ENCODE results near the gene HDHD3. TPM values are rescaled to one million over a fixed set of nuclear protein-coding genes. Genes with fewer than 3 reads are reported as not detected.

HDHD3 gene
- total and polyA plus RNA-seq, 8 donors: 18.8 to 80.6 (median 27.4) TPM

DNA sequence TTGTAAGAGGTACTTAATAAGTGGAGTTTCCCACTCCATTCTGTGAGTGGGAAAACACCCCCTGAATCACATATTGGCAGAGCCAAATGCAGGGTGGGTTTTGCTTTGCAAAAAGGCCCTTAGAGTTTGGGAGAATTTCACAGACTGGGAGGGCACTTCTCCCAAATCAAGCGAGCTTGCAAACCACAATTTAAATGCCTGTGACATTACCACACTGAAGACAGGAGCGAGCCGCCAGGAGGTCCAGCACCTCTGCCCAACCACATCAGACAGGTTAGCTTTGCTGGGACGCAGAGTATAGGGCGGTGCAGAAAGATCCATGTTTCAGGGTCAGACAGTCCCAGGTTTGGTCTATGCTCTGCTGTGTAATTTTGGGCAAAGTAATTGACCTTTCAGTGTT, 22.0 kb upstream of the HDHD3 start:
- no peak for ATAC-seq

DNA sequence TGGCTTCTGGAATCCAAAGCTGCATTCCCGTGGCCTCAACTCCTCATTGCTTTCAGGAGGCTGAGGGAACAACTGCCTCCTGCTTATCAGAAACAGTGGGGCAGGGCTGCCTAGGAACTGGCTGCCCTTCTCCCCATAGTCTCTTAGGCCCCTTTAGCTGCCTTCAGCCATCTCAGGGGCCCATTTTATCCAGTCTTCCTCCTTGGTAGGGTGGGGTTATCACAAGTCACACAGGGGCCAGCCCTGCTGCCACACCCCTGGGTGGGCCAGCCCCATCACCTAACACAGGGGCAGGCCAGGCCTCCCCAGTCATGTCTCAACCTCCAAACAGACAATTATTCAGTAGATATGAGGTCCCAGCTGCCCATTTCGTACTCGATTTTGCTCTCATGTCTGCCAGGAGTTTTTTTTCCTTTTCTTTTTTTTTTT, 20.4 kb upstream of the HDHD3 start:
- Histone ChIP-seq H3K9me3 (no peaks in the 10 kb centered on the region), H3K27ac (peak overlapping the region in 2 of 4 donors; percentile 26 to 78), H3K27me3 (no peaks in the 10 kb centered on the region), H3K4me1 (peaks cover 34 to 44% (median 39%) of the 10 kb centered on the region in 3 donors), H3K4me3 (no peak overlapping the region), H3K36me3 (peaks cover 0 to 3% (median 0%) of the 10 kb centered on the region in 3 donors)
- TF ChIP-seq, protein P1, sequence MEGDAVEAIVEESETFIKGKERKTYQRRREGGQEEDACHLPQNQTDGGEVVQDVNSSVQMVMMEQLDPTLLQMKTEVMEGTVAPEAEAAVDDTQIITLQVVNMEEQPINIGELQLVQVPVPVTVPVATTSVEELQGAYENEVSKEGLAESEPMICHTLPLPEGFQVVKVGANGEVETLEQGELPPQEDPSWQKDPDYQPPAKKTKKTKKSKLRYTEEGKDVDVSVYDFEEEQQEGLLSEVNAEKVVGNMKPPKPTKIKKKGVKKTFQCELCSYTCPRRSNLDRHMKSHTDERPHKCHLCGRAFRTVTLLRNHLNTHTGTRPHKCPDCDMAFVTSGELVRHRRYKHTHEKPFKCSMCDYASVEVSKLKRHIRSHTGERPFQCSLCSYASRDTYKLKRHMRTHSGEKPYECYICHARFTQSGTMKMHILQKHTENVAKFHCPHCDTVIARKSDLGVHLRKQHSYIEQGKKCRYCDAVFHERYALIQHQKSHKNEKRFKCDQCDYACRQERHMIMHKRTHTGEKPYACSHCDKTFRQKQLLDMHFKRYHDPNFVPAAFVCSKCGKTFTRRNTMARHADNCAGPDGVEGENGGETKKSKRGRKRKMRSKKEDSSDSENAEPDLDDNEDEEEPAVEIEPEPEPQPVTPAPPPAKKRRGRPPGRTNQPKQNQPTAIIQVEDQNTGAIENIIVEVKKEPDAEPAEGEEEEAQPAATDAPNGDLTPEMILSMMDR (IDR thresholded peaks at IDR 0.05): no peak
- intact Hi-C loops (cut with DNase I): loop anchor here in 2 of 3 donors (10.0 kb wide), 1 partner anchor 52 kb away; the partner anchor contains the start of genes BSPRY (in 2 of the 2) and WDR31 (in 2 of the 2)
- 45 to 50% methylated on average over 3 of the region's 3 CpGs for WGBS, 2 donors
- DNase-seq: no peak
- no peak for FAIRE-seq
- ATAC-seq: no peak

More for the DNA sequence above, 22.0 kb upstream of the HDHD3 start:
- Histone ChIP-seq H3K27ac (peak overlapping the region; percentile 16 to 78 (median 64)), H3K9me3 (no peaks in the 10 kb centered on the region), H3K27me3 (no peaks in the 10 kb centered on the region), H3K4me3 (peak overlapping the region in 1 of 4 donors; percentile 78), H3K36me3 (no peaks in the 10 kb centered on the region), H3K4me1 (peaks cover 34 to 44% (median 39%) of the 10 kb centered on the region in 3 donors)
- TF ChIP-seq, protein P1 (IDR thresholded peaks at IDR 0.05): no peak
- FAIRE-seq: no peak
- intact Hi-C loops (cut with DNase I): loop anchor here in 2 of 3 donors (10.0 kb wide), 1 partner anchor 54 kb away; the partner anchor contains the start of genes BSPRY (in 2 of the 2) and WDR31 (in 2 of the 2)
- peak in 1 of 6 donors; percentile 22 for DNase-seq
- 26 to 30% methylated on average over 5 of the region's 5 CpGs for WGBS, 2 donors

DNA sequence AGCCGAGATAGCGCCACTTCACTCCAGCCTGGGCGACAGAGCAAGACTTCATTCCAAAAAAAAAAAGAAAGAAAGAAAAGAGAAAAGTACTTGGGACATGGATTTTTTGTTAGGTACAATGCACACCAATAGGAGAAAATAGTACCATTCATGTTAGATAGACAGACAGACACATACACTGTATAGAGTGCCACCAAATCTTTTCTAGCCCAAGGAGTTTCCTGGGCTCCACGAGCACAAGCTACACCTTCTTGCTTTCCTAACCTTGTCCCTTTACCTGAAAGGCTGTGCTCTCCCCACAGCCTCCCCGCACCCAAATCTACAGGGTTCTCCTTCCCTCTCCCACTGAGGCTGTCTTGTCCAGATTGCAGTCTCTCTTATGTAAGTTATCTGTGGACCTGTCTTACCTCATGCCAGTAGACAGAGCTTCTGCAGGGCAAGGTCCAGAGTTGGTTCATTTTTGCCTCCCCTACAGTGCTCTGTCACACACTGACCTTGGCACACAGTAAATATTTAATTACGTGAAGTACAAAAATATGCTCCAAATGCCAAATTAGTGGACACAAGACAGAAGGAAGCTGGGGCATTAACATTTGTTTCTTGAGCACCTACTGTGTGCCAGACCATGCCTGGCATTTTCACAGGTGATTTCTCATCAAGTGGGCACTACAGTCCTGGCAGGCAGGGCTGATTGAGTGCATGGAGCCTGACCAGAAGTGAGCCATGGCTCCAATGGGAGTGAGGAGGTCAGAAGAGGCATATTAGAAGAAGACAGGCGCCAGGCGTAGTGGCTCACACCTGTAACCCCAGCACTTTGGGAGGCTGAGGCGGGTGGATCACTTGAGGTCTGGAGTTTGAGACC, 18.4 kb upstream of the HDHD3 start:
- no peaks in the 10 kb centered on the region for H3K27me3 ChIP-seq
- peak in 2 of 6 donors; percentile 9 to 13 for DNase-seq
- H3K9me3 ChIP-seq: no peaks in the 10 kb centered on the region
- peak in 3 of 4 donors; percentile 32 to 53 (median 45) for ATAC-seq
- intact Hi-C loops (cut with DNase I): loop anchor here in 2 of 3 donors (10.0 kb wide), 1 partner anchor 50 kb away; the partner anchor contains the start of genes BSPRY (in 2 of the 2) and WDR31 (in 2 of the 2)
- H3K4me1 ChIP-seq: peaks cover 28 to 43% (median 39%) of the 10 kb centered on the region in 3 donors
- peak overlapping the region in 2 of 4 donors; percentile 28 to 54 for H3K27ac ChIP-seq
- peaks cover 0 to 23% (median 10%) of the 10 kb centered on the region in 3 donors for H3K36me3 ChIP-seq
- TF ChIP-seq, protein P1 (IDR thresholded peaks at IDR 0.05): no peak
- WGBS, 2 donors: 75 to 77% methylated on average over 9 of the region's 9 CpGs
- no peak overlapping the region for H3K4me3 ChIP-seq
- FAIRE-seq: no peak

DNA sequence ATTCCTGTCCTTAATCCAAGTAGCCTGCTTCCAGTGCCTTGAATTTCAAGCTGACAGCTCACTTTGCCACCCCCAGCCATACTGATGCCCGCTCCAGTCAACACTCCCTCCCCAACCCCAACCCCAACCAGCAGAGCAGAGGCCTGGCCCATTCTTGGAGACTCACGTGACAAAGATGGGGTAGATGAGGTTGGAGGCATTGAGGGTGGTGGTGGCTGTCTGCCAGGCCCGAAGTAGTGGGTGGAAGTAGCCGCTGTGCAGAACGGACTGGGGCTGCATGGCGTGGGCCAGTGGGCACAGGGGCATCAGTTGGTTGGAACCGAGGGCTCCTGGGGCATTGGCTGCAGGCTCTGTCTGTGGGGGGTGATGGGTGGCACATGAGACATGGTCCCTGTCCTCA, 16.5 kb upstream of the HDHD3 start:
- no peak overlapping the region for H3K27ac ChIP-seq
- FAIRE-seq: no peak
- peaks cover 0 to 32% (median 11%) of the 10 kb centered on the region in 3 donors for H3K36me3 ChIP-seq
- TF ChIP-seq, protein P1 (IDR thresholded peaks at IDR 0.05): no peak
- no peak for ATAC-seq
- DNase-seq: peak in 1 of 6 donors; percentile 13
- intact Hi-C loops (cut with DNase I): loop anchor here in 2 of 3 donors (10.0 kb wide), 1 partner anchor 48 kb away; the partner anchor contains the start of genes BSPRY (in 2 of the 2) and WDR31 (in 2 of the 2)
- H3K4me3 ChIP-seq: no peak overlapping the region
- no peaks in the 10 kb centered on the region for H3K9me3 ChIP-seq
- 93 to 94% methylated on average over 7 of the region's 7 CpGs for WGBS, 2 donors
- no peaks in the 10 kb centered on the region for H3K27me3 ChIP-seq
- peaks cover 30 to 40% (median 39%) of the 10 kb centered on the region in 3 donors for H3K4me1 ChIP-seq

Measured in pancreas (tissue), 10 donors.